Measurements from ENCODE around the gene FAM81B.
"Not testable (repeated sequence)": the region's sequence is repeated elsewhere in the genome, so short reads cannot be mapped to it uniquely, and the experiment has no call there.

Gene FAM81B, protein sequence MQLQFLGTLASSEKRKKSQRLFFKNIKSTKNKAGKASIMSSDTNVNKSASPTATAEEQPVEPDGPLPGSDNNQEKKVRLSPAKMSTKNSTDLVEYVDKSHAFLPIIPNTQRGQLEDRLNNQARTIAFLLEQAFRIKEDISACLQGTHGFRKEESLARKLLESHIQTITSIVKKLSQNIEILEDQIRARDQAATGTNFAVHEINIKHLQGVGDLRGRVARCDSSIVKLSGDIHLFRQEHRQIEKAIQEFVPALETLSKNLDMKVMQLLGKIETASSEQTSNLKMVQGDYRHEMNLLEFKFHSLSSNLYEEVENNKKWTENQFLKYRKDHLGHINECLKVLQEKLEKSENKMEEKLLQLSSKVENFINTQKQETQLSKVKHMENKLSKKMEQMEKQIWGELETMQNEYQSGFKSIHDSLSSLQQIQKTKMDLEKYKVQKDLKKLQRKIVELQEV

DNA sequence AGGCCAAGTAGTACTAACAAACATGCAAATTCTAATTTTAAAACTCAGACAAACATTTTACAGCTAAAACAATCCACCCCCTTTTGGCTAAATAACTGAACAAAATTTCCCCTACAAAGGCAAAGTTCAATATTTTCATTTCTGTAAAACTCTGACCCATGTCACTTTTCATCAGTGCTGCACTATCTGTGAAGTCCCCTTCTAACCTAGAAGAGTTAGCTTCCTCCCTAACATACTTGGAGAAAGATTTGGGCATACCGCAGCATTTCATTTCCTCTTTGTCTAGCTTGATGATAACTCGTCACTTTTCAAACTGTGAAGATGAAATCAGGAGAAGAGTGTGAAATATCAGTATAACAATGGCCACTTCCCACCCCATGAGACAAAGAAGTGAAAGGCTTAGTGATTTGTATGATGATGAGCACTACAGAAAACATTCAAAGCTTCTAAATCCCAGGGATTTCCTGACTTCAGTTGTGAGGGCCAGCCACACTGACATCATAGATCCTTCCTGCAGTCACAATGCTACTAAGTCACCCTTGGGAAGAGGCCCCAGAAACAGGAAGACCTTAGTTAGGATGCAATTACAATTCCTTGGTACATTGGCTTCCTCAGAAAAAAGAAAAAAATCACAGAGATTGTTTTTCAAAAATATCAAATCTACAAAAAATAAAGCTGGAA lies at the start of gene FAM81B:
Gene FAM81B, plus strand, starts transcription at position 555 of the 681 bp plus-strand sequence. Its CDS starts 24 bp downstream, at position 579.
- no peak for DNase-seq (ENCODE audit: low spot score)

DNA sequence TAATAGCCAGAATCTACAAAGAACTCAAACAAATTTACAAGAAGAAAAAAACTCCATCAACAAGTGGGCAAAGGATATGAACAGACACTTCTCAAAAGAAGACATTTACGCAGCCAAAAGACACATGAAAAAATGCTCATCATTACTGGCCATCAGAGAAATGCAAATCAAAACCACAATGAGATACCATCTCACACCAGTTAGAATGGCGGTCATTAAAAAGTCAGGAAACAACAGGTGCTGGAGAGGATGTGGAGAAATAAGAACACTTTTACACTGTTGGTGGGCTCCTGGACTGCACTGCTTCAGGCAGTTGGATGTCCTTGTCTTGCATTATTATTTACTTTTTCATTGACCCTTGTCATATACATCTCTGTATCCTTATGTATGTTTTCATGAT lies 49.7 kb upstream of the FAM81B start:
- not testable (repeated sequence) for DNase-seq (ENCODE audit: low spot score)

DNA sequence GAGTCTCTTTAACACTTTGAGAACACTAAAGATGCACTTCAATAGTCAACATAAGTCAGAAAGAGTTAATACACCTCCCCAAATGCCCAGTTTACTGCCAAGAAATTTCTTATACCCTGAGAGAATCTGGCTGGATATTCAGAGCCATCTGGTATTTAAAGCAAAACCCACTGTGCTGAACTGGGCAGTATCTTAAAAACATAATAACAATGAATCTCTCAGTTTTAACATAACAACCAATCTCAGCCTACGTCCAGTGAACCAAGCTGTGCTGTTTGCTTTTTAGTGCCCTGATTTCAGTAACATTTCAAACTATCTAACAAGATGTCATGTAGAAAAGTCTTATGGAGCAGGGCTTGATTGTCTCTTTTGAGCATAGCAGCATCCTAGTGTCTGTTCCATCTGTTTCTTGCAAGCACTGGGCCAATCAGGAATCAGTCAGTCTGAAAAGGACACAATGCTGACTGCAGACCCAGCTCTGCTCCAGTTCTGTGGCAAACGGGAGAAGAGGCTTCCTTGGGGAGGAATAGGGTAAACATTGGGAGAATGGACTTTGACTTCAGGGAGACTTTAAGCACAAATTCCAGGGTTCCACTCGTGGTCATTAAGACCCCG lies 43.6 kb upstream of the FAM81B start:
- DNase-seq (ENCODE audit: low spot score) = no peak

DNA sequence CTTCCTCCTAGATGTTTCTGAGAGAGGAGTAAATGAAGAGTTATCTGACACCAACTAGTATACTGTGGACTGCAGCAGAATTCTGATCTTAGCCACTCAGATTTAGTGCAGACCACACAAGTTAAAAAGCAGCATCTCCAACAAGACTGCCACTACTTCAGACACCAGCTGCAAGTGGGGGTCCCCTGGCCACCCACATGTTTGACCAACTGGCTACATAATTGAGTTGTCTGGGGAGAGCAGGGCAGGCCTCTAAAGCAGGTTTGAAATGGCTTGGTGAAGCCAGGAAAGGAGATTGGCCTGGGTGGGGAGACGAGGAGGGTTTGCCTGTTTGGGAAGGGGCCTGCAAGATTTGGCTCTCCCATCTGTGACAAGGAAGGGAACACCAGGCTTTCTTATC lies 40.5 kb upstream of the FAM81B start:
- no peak for DNase-seq (ENCODE audit: low spot score)

DNA sequence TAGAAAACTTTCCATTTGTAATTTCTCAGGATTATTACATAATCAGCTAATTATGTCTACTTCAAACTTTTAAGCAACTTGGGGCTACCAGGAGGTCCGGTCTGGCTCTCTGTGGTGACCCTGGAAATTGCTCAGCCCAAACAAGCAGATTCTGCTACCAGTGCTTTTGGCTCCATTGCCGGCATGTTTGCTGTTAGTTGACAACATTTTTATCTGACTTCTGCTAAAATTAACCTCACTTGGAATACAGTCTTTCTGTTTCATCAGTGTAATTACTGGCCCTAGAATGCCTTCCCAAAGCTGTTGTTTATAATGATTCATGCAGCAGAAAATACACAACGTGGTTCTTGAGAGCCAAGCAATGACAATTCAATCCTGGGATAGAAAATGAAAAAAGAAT lies 38.5 kb upstream of the FAM81B start:
- no peak for DNase-seq (ENCODE audit: low spot score)

DNA sequence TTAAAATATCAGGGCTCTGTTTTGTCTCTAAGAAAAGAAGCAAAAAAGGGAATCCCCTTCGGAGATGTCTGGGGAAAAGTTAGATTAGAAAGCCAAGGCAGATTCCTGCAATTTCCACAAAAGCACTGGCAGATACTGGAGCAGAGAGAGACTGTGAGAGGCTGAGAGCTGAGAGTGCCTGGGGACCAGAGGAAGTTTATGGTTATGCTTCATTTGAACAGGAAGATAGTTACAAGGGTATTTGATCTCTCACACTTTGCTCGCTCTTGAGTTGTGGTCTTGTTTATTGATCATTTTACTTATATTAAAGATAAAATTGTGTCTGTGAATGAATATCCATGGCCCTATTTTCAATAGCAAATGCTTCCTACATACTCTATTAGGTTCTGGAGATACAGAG lies 32.8 kb upstream of the FAM81B start:
- DNase-seq (ENCODE audit: low spot score) = no peak

DNA sequence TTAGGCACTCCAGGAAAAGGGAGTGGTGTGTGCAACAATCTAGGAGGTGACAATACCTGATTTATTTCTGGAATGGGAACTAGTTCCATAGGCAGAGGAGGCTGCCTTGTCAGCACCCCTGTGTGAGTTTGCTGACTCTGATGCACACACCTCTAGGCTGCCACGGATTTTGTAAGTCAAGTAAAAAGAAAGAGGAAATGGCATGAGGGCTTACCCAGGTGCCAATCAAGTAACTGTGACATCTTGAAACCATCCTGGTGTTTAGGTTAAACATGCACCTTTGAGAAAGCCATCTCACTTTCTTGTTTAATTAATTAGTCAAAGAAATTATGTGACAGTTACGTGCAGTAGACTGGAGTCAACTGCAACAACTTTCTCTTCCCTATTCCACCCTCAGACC lies 32.3 kb upstream of the FAM81B start:
- DNase-seq (ENCODE audit: low spot score) = no peak

DNA sequence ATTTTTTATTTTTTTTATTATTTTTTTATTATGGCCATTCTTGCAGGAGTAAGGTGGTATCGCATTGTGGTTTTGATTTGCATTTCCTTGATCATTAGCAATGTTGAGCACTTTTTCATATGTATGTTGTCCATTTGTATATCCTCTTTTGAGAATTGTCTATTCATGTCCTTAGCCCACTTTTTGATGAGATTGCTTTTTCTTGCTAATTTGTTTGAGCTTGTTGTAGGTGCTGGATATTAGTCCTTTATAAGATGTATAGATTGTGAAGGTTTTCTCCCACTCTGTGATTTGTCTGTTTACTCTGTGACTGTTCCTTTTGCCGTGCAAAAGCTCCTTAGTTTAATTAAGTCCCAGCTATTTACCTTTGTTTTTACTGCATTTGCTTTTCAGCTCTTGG lies 30.5 kb upstream of the FAM81B start:
- not testable (repeated sequence) for DNase-seq (ENCODE audit: low spot score)

DNA sequence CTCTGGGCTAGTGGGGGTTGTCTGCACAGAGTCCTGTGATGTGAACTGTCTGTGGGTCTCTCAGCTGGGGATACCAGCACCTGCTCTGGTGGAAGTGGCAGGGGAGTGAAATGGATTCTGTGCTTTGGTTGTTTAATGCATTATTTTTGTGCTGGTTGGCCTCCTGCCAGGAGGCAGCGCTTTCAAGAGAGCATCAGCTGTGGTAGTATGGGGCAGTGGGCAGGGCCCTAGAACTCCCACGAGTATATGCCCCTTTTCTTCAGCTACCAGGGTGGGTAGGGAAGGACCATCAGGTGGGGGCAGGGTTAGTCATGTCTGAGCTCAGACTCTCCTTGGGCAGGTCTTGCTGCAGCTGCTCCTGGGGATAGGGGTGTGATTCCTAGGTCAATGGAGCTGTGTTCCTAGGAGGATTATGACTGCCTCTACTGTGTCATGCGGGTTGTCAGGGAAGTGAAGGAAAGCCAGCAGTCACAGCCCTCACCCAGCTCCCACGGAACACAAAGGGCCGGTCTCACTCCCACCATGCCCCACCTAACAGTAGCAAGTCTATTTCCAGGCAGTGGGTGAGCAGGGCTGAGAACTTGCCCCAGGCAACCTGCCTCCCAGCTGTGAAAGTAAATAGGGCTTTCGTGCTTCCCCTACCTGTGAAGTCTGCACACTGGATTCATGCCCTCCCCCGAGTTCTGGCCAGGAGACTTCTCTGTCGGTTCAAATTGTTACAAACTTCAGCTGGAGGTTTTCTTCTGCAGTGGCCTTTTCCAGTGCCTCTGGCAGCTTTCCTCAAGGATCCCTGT lies 25.7 kb upstream of the FAM81B start:
- DNase-seq (ENCODE audit: low spot score) = no peak

DNA sequence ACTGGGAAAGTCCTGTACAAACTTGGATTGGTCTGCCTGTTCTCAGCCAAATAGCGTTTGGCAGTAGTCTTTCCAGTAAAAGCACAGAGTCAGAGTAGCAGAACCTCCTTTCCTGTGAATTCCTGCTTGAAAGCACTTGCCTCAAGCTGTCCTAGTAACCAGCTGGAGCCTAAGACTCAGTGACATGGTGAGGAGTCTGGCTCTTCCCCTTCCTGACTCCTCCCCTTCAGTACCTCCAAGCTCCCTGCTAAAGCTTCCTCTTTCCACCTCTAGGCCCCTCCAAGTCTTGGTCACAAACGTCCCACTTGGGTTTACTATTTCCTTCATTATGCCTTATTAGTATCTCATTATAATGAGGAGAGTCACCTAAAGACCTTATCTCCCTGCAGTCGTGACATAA lies 21.4 kb upstream of the FAM81B start:
- no peak for DNase-seq (ENCODE audit: low spot score)

DNA sequence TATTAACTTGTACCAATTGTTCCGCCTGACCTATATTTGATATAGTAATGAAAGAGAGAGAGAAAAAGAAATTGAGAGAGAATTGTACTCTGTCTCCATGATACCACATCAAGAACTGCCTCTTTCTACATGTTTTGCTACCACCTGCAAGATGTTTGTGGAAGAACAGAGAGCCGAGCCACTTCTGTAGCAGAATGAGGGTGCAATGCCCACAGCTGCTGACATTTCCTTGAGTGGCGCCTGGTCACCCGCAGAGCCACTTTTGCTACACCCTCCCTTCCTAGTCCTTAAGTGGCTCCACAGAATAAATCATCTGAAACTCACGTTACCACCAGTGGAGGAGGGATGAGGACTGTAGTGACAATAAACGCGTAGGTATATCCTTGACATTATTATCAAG lies 17.1 kb upstream of the FAM81B start:
- no peak for DNase-seq (ENCODE audit: low spot score)

DNA sequence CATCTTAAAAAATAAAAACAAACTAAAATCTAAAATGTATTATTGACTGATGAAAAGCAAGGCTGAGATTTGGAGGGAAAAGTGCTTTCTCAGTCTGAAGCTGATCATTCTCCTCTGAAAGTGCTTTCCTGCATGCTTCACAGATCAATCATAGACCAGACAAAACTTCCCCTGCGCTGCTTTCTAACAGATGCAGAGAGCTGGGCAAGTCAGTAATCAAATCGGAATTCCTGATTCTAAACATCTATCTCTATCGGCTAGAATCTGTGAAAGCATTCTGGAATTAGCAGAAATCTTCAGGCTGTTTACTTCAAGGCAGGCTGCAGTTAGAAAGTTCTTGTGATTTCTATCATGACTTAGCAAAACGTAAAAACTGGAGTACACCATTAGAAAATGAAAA lies 15.6 kb upstream of the FAM81B start:
- no peak for DNase-seq (ENCODE audit: low spot score)

DNA sequence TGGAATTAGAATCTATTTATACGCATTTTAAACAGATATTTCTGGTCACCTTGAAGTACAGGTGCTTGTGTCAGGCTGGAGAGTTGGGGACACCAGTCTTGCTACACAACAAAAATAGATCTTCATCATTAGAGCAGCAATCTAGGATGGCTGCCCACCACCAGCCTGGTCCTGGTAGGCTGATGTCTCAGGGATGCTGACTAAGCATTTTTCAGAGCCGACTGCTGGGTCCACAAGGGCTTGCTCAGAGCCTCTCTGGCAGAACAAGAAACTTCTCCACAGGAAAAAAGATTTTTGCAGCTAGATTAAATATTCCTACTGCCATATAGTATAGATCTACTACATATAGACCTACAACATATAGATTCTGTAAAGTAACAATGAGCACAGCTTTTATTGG lies 12.0 kb upstream of the FAM81B start:
- no peak for DNase-seq (ENCODE audit: low spot score)

DNA sequence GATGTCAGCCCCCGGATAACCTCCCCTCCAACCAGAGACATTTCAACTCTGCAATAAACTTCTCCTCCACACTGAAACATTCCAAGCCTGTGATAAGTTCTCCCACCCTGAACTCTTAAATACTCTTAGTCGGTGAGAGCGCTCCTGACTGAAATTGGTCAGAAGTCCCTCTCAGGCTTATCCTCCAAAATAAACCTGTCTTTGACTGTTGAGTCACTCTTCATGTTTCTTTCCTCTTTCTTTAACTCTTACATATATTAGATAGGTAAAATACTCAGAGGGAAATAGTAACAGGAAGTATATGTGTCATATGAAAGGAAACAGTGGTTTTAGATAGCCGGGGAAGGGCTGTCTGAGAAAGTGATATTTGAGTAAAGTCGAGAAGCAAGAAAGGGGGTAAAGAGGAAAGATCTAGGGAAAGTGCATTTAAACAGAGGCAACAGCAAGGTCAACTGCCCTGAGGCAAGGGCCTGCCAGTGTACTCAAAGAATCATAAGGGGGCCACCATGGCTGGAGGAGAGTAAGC lies 11.0 kb upstream of the FAM81B start:
- DNase-seq (ENCODE audit: low spot score) = no peak

DNA sequence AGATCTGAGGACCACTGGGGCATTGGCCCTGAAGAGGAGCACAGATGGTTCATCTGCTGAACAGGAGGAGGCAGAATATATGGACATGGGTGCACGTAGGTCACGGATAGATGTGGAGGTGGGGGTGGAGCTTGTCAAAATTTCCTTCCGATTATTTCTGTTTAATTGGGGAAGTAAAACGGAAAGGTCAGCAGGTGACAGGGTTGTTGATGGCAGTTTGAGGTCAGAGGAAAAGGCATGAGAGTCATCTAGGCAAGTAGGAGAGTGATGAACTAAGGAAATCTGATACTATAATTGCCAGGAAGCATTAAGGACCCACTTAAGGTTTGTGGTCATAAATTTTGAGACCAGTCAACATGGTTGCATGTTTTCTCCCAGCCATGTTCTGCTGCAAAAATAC lies 8.4 kb upstream of the FAM81B start:
- no peak for DNase-seq (ENCODE audit: low spot score)

DNA sequence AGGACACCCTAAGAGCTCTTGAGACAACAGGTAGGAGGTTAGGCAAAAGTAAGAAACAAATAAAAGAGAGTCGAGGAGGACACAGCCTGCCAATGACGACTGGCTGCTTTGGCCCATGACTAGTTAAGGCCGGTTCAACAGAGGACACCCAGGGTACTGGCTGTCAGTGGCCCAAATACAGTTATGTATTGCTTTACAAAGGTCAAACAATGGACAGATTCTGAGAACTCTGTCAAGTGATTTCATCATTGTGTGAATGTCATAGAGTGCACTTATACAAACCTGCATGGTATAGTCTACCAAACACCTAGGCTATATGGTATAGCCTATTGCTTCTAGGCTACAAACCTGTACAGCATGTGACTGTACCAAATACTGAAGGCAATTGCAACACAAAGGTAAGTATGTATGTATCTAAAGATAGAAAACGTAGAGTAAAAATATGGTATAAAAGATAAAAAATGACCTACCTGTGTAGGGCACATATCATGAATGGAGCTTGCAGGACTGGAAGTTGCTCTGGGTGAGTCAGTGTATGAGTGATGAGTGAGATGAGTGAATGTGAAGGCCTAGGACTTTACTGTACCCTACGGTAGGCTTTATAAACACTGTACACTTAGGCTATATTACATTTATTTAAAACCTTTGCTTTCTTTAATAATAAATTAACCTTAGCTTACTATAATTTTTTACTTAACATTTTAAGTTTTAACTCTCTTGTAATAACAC lies 6.5 kb upstream of the FAM81B start:
- no peak for DNase-seq (ENCODE audit: low spot score)

DNA sequence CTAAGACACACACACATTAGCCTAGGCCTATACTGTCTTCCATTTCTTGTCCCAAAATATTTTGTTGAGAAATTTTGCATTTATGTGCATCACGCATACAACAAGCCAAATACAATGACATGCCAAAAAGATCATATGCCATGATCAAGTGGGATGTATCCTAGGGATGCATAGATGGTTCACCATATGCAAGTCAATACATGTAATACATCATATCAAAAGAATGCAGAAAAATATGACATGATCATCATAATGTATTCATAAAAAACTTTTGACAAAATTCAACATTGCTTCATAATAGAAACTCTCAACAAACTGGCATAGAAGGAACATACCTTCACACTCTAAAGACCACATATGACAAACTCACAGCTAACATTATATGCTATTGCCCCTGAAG lies 5.8 kb upstream of the FAM81B start:
- DNase-seq (ENCODE audit: low spot score) = no peak

DNA sequence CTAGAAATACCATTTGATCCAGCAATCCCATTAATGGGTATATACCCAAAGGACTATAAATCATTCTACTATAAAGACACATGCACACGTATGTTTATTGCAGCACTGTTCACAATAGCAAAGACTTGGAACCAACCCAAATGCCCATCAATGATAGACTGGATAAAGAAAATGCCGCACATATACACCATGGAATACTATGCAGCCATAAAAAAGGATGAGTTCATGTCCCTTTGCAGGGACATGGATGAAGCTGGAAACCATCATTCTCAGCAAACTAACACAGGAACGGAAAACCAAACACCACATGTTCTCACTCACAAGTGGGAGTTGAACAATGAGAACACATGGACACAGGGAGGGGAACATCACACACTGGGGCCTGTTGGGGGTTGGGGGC lies 799 bp downstream of the FAM81B start:
- not testable (repeated sequence) for DNase-seq (ENCODE audit: low spot score)

DNA sequence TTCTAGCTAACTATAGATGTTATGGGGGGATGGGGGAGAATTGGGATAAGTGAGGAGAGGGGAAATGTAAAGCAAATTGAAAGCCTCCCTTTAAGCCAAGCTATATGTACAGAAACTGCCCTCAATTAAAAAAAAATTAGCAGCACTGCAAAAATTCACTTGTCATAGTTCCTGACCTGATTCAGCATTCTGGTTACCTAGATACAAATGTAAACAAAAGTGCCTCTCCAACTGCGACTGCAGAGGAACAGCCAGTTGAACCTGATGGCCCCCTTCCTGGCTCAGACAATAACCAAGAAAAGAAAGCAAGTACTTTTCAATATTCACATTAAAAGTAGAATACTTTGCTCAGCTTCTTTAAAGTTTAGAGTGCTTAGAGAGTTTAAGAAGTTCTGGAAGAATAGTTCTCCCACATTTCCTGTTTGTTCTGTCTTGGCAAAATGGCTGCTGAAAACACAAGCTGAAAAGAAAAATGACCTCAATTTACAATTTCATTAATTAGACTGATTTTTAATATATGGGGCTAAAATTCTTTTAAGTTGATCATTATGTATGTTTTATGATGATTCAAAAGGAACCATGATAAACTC lies 1.5 kb downstream of the FAM81B start:
- no peak for DNase-seq (ENCODE audit: low spot score)

DNA sequence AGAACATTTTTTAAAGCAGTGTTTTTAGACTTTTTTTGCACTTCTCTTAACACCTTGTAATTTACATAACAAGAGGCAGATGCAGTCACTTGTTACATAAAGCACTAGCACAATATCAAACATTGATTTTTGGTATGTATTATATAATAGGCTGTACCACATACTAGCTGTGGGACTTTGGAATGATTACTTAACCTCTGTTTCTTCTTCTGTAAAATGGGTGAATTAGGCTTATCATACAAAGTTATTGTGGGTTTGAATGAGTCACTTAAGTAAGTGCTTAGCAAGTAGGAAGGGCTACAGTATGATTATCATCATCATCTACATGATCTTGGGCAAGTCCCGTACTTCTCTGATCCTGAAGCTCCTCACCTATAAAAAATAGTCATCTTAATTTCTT lies 2.1 kb downstream of the FAM81B start:
- no peak for DNase-seq (ENCODE audit: low spot score)

DNA sequence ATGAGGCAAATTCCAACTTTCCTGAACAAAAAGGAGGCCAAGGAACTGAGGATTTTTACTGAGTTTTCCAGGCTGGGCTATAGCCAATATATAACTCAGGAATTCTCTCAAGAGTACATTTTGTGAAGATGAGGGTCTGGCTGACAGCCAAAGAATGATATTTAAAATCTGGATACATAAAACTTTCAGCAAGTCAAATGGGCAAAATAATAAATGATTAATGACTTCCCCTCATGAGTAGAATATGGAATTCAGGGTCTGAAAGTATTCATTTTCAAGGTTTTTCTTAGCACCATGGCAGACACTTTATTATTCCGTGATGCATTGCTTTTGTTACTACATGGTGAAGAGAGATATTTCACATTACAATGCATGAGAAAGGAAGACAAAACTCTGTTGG lies 7.8 kb downstream of the FAM81B start:
- DNase-seq (ENCODE audit: low spot score) = no peak

Data from GM03348 (cell line).